ENCODE data around the gene PRH2.

PRH2 gene

DNA sequence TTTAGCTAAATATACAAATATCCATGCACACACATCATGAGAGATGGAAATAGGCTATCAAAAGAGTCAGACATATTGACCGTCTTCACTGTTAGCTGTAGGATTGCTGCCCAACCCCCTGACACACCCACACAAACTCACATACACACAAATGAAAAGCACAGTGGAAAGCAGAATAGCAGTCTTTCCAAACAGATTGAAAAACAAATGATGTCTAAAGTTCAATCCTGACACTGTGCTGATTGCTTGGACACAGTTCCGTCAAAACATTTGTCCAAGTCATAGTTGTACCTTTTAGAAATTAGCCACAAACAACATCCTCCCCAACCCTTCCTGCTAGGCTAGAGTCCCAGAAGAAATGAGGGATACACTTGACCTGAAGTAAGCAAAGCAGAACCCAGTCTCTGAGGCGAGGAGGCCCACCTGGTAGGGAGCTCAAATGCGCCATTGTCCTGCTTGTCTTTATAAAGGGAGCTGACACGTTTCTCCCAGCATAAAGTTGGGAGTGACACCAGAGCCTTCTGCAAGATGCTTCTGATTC is at the start of gene PRH2:
TSS of gene PRH2 (plus strand) at position 491 of the 541 bp plus-strand sequence. CDS start at position 529, 38 bp downstream.
- DNase-seq (ENCODE audit: low spot score) = no peak

DNA sequence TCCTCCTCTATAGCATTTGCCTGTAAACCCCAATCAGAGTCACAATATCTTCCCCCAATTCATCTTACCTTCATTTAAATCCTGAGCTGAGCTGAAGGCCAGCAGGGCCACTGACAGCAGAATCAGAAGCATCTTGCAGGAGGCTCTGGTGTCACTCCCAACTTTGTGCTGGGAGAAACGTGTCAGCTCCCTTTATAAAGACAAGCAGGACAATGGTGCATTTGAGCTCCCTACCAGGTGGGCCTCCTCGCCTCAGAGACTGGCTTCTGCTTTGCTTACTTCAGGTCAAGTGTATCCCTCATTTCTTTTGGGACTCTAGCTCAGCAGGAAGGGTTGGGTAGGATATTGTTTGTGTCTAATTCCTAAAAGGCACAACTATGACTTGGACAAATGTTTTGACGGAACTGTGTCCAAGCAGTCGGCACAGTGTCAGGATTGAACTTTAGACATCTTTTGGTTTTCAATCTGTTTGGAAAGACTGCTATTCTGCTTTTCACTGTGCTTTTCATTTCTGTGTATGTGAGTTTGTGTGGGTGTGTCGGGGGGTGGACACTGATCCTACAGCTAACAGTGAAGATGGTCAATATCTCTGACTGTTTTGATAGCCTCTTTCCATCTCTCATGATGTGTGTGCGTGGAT is 44.8 kb upstream of the PRH2 start, which contains the start of gene PRH1:
TSS of gene PRH1 (minus strand) at position 170 of the 640 bp plus-strand sequence. CDS start at position 132, 38 bp downstream.
- no peak for DNase-seq (ENCODE audit: low spot score)

GRCh38 chr12:10889226-10889625 is 39.8 kb upstream of the PRH2 start:
- no peak for DNase-seq (ENCODE audit: low spot score)

DNA sequence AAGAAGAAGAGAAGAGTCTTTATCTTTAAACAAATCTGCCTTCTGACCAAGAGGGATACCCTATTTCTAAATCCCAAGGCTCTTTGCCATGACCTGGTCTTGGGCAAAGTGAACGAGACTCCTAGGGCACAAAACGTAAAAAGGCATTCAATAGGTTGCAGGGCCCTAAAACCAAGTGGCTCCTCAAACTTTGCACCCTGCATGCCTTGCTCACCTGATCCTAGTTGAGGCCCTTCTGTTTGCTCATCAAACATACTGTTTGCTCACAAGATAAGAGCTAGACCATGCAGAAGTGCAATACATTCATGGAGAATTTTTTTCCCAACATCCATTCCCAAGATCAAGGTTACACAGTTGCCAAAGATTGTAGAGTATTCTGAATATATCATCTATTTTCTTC is 37.1 kb upstream of the PRH2 start:
- DNase-seq (ENCODE audit: low spot score) = no peak

- no peak for DNase-seq (ENCODE audit: low spot score)
Measured at GRCh38 chr12:10896854-10897253, 32.2 kb upstream of the PRH2 start.

DNA sequence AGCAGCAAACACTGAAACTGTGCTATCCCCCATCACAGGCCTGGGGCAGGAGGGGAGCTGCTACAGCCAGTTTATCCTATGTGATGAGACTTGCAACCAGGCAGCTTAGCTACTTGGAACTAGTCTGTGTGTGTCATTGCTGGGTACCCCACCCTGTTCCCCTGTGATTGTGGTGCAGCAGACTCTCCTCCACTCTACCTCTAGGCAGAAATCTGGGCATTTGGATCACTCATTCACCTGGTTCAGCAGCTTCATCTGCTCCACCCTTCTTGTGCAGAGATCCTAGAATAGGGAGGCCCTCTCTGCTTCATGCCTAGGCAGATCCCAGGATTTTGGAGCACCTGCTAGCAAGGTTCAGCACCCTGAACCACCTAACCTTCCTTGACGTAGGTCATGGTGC is 28.5 kb upstream of the PRH2 start:
- DNase-seq (ENCODE audit: low spot score) = no peak

GRCh38 chr12:10900972-10901371 is 28.1 kb upstream of the PRH2 start:
- no peak for DNase-seq (ENCODE audit: low spot score)

- DNase-seq (ENCODE audit: low spot score) = no peak
Measured at GRCh38 chr12:10901427-10901826, 27.6 kb upstream of the PRH2 start.

DNA sequence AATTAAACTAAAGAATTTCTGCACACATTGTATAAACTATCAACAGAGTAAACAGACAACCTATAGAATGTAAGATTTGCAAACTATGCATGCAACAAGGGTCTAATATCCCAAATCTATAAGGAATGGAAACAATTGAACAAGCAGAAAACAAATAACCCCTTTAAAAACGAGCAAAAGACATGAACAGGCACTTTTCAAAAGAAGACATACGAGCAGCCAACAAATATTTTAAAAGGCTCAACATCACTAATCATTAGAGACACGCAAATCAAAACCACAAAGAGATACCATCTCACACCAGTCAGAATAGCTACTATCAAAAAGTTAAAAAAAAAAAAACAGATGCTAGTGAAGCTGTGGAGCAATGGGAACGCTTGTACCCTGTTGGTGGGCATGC is 24.4 kb upstream of the PRH2 start:
- DNase-seq (ENCODE audit: low spot score) = no peak

DNA sequence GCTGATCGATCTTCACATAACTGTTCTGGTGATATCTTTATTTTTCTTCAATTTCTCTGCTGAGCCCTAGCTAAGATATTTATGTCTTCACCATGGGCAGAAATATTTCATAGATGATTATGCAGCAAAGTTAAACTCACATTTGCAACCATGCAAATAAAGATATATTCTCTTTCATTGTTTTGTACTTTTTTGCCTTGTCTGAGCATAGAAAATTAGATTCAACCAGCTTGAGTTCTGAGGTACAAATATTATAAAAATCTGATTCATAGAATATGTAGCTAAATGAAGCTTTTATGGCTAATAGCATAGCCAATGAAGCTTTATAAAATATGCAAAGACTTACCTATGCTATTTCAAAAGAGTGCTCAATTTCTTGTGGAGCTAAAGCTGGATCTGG is 19.6 kb upstream of the PRH2 start, which contains the start of gene TAS2R13:
TSS of gene TAS2R13 (minus strand) at position 101 of the 400 bp plus-strand sequence. CDS start 264 bp downstream, outside the sequence.
- no peak for DNase-seq (ENCODE audit: low spot score)

DNA sequence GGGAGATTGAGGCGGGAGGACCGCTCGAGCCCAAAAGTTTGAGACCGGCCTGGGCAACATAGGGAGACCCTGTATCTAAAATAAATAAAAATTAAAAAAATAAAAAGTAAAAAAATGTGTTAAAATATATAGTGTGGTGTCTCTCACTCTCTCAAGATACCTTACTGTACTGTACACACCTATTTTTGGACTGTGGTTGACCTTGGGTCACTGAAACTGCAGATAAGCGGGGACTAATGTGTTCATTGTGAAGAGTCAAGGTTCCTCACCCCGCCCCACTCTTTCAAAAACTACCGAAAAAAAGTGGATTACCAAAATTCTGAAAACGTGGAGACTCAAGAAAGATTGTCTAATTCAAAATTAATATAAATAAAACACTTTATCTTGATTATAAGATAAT is 18.7 kb upstream of the PRH2 start:
- no peak for DNase-seq (ENCODE audit: low spot score)

DNA sequence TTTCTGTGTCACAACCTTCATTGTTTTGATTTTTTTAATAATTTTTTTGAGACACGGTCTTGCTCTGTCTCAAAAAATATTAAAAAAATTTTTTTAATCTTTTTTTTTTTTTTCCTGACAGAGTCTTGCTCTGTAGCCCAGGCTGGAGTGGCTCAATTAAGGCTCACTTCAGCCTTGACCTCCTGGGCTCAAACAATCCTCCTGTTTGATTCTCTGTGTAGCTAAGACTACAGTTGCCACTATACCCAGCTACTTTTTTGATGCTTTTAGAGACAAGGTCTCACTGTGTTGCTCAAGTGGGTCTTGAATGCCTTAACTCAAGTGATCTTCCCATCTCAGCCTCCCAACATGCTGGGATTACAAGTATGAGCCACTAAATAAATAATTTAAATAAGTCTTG is 9.2 kb upstream of the PRH2 start:
- DNase-seq (ENCODE audit: low spot score) = no peak

DNA sequence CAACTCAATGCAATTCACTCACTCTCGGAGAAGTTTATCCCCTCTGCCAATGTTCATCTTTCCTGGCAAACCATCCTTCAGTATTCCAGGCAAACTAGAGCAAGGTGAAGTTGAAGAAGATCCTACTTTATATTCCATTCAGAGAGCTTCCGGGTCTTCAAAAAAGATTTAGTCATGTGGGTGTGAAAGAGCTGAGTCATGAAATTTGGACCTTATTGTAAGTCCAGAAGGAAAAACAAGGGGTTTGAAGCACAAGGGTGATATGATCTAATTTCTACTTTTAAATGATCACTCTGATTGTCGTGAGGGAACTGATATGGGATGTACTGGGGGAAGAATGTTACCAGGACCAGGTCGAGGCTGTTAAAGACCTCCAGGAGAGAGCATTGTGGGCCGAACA is 2.8 kb upstream of the PRH2 start:
- DNase-seq (ENCODE audit: low spot score) = no peak

DNA sequence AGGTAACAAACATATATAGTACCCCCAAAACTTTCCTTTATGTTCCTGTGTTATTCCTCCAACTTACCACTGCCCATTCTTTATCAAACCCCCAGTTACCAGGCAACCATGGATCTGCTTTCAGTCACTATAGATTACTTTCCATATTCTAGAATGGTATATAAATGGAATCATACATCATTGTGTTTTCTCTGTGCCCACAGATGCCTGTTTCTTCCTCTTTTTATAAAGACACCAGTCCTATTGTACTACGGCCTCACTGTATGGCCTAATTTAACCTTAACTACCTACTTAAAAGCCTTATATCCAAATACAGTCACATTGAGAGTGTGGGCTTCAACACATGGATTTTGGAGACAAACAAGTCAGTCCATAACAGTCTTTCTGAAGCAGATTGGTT is 7.5 kb downstream of the PRH2 start:
- DNase-seq (ENCODE audit: low spot score) = no peak

- DNase-seq (ENCODE audit: low spot score) = no peak
Measured at GRCh38 chr12:10939163-10939562, 10.1 kb downstream of the PRH2 start, which contains the start of gene TAS2R14. TSS of gene TAS2R14 (minus strand) at chr12:10939263. CDS start at chr12:10939207, 56 bp downstream.

DNA sequence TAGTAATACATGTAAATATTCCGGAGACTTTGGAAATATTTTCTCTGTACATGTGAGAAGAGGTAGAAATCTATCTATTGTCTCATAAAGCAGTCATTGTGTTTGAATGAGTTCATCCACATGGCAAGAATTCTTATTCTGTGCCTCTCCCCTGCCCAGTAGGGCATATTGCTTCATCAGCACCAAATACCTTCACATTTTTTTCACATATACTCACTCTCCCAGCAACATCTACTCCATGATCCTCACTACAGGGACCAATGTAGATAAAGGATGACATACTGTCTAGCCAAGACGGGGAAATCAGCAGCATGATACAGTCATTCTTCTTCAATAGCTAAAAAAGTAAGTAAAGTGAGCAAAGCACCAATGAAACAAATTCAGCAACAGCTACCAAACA is 11.4 kb downstream of the PRH2 start:
- no peak for DNase-seq (ENCODE audit: low spot score)

- DNase-seq (ENCODE audit: low spot score) = no peak
Measured at GRCh38 chr12:10941369-10941768, 12.3 kb downstream of the PRH2 start.

DNA sequence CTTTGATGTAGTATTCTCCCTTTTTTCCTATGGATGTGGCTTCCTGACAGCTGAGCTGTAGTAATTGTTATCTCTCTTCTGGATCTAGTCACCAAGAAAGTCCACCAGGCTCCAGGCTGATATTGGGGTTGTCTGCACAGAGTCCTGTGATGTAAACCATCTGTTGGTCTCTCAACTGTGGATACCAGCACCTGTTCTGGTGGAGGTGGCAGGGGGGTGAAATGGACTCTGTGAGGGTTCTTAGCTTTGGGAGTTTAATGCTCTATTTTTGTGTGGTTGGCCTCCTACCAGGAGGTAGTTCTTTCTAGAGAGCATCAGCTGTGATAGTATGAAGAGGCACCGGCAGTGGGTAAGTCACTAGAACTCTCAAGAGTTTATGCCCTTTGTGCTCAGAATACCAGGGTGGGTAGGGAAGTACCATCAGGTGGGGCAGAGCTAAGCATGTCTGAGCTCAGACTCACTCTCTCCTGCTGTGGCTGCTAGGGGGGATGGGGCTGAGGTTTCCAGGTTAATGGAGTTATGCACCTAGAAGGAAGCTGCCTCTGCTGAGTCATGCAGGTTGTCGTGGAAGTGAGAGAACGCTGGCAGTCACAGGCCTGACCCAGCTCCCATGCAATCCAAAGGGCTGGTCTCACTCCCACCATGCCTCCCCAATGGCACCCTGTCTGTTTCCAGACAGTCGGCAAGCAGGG is 13.0 kb downstream of the PRH2 start:
- no peak for DNase-seq (ENCODE audit: low spot score)

DNA sequence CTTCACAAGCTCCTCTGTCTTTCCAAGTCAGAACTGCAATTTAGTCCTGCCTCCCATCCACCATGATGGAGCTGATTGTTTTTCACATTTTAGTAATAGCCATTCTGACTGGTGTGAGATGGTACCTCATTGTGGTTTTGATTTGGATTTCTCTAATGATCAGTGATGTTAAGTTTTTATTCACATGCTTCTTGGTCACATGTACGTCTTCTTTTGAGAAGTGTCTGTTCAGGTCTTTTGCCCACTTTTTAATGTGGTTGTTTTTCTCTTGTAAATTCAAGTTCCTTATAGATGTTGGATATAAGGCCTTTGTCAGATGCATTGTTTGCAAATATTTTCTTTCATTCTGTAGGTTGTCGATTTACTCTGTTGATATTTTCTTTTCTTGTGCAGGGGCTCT is 14.1 kb downstream of the PRH2 start:
- no peak for DNase-seq (ENCODE audit: low spot score)

GRCh38 chr12:10952645-10953044 is 23.6 kb downstream of the PRH2 start:
- no peak for DNase-seq (ENCODE audit: low spot score)

- no peak for DNase-seq (ENCODE audit: low spot score)
Measured at GRCh38 chr12:10956085-10956484, 27.0 kb downstream of the PRH2 start.

DNA sequence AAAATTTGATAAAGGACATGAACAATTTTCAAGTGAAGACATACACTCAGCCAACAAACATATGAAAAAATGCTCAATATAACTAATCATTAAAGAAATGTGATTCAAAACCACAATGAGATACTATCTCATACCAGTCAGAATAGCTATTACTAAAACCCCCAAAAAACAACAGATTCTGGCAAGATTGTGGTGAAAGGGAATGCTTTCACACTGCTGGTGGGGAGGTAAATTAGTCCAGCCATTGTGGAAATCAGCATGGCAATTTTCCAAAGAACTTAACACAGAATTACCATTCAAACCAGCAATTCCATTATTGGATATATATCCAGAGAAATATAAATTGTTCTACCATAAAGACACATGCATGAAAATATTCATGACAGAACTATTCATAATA is 28.7 kb downstream of the PRH2 start:
- DNase-seq (ENCODE audit: low spot score) = no peak

GRCh38 chr12:10959804-10960203 is 30.8 kb downstream of the PRH2 start:
- DNase-seq (ENCODE audit: low spot score) = no peak
